SK-N-SH (cell line): ENCODE measurements around the gene FAM131C.

Experiments used
- EP300 ChIP-seq, 2 experiments: IDR thresholded peaks; 2 replicates each; pipeline versions ENCODE4 v1.4.0 to v1.6.1; 2012; ENCODE audit warnings: borderline replicate concordance in 1 of 2, low read depth in 1 of 2, low read length in 1 of 2
- EZH2phosphoT487 ChIP-seq: fragments of 200-600 bp; sonication (generic); IDR thresholded peaks from 2 replicates; pipeline ENCODE4 v1.6.1; 2017; ENCODE audit warnings: low read depth, mixed run types, mild to moderate bottlenecking, antibody characterized with exemption, moderate library complexity, borderline replicate concordance
- NFIC ChIP-seq: IDR thresholded peaks from 2 replicates; pipeline ENCODE4 v1.4.0; 2012; ENCODE audit warnings: borderline replicate concordance
- RCOR1 ChIP-seq: fragments of 150-350 bp; IDR thresholded peaks from 2 replicates; pipeline ENCODE4 v1.6.1; 2017; ENCODE audit warnings: antibody characterized with exemption, low read length
- RFX5 ChIP-seq: IDR thresholded peaks from 2 replicates; pipeline ENCODE4 v1.6.1; 2012; ENCODE audit warnings: mild to moderate bottlenecking, improper control_type of control experiment, low read length
- RXRA ChIP-seq: IDR thresholded peaks from 2 replicates; pipeline ENCODE4 v1.4.0; 2012; ENCODE audit warnings: low read depth, mild to moderate bottlenecking, borderline replicate concordance
- SIN3A ChIP-seq: IDR thresholded peaks from 2 replicates; pipeline ENCODE4 v1.6.1; 2012; ENCODE audit warnings: low read depth, mild to moderate bottlenecking, low read length, moderate library complexity, borderline replicate concordance
- YY1 ChIP-seq: IDR thresholded peaks from 2 replicates; pipeline ENCODE4 v1.4.0; 2012; ENCODE audit warnings: low read depth, mild to moderate bottlenecking
- TF ChIP-seq, protein P1 (sequence below): fragments of 200-600 bp; sonication (generic); IDR thresholded peaks from 2 replicates; pipeline ENCODE4 v1.6.1; 2017; ENCODE audit warnings: antibody characterized with exemption, mild to moderate bottlenecking, moderate library complexity

DNA sequence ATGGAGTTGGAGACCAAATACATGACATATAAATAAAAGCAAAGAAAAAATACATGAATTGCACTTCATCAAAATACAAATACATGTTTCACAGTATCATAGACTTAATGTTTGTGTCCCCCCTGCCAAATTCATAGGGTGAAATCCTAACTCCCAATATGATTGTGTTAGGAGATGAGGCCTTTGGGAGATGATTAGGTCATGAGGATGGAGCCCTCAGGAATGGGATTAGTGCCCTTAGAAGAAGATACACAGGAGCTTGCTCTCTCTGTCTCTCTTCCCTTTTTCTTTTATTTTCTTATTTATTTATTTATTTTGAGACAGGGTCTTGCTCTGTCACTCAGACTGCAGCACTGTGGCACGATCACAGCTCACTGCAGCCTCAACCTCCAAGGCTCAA is 26.0 kb upstream of the FAM131C start:
- TF ChIP-seq, protein P1, sequence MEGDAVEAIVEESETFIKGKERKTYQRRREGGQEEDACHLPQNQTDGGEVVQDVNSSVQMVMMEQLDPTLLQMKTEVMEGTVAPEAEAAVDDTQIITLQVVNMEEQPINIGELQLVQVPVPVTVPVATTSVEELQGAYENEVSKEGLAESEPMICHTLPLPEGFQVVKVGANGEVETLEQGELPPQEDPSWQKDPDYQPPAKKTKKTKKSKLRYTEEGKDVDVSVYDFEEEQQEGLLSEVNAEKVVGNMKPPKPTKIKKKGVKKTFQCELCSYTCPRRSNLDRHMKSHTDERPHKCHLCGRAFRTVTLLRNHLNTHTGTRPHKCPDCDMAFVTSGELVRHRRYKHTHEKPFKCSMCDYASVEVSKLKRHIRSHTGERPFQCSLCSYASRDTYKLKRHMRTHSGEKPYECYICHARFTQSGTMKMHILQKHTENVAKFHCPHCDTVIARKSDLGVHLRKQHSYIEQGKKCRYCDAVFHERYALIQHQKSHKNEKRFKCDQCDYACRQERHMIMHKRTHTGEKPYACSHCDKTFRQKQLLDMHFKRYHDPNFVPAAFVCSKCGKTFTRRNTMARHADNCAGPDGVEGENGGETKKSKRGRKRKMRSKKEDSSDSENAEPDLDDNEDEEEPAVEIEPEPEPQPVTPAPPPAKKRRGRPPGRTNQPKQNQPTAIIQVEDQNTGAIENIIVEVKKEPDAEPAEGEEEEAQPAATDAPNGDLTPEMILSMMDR, result no peak
- TF ChIP-seq EP300 (IDR thresholded peaks at IDR 0.05; ENCODE audit: borderline replicate concordance in 1 of 2, low read depth in 1 of 2, low read length in 1 of 2) (no peak), RXRA (no peak), SIN3A (no peak), YY1 (no peak), NFIC (no peak), EZH2phosphoT487 (no peak), RCOR1 (no peak), RFX5 (no peak)
